ENCODE measurements around the gene MTARC1. TPM values are rescaled to one million over a fixed set of nuclear protein-coding genes. Genes with fewer than 3 reads are reported as not detected.

The MTARC1 gene
- polyA plus RNA-seq, 1 donor (not counting 4 experiments of a cell fraction or from before 2014, with no cell fraction given): 2.1 TPM

DNA sequence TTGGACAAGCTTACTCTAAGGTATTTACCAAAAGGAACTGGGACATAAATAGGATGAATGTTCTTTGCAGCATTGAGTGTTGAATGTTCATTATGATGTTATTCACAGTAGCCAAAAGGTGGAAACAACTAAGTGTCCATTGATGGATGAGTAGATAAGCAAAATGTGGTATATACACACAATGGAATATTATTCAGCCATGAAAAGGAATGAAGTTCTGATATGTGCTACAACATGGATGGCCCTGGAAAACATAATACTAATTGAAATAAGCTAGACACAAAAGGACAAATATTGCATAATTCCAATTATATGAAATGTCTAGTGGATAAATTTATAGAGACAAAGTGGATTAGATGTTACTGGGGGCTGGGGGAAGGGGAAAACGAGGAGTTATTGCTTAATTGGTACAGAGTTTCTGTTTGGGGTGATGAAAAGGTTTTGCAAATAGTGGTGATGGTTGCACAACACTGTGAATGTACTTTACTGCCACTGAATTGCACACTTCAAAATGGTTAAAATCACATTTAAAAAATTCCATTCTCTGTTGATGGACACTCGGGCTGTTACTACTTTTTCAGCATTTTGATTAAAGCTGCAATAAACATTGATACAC is 2.9 kb downstream of the MTARC1 start:
- H4K20me1 ChIP-seq (ENCODE audit: control insufficient read depth, extremely low read depth, insufficient read depth, low read length): no peaks in the 10 kb centered on the region
- H3K4me3 ChIP-seq (ENCODE audit: control insufficient read depth in 2 of 3, extremely low read depth in 1 of 3, insufficient read depth in 2 of 3, low read depth in 1 of 3, low read length in 3 of 3): no peak overlapping the region
- peaks cover 9% of the 10 kb centered on the region for H3K4me1 ChIP-seq (ENCODE audit: control insufficient read depth, extremely low read depth, insufficient read depth, low read length)
- dilution Hi-C loops (cut with MboI; ENCODE audit: extremely low pct_ligation_motif_present, low sequenced_read_pairs): no loop called here
- no peak overlapping the region for H3K4me2 ChIP-seq (ENCODE audit: control insufficient read depth, extremely low read depth, insufficient read depth, low read depth, low read length)
- no peaks in the 10 kb centered on the region for H3K79me2 ChIP-seq (ENCODE audit: control insufficient read depth, insufficient read depth, low read length)
- DNase-seq (ENCODE audit: low read depth, low spot score): no peak
- no peak overlapping the region for H2AFZ ChIP-seq (ENCODE audit: control insufficient read depth, low read length)
- H3K9me1 ChIP-seq (ENCODE audit: control insufficient read depth, extremely low read depth, insufficient read depth, low read length): no peaks in the 10 kb centered on the region
- no peak for TF ChIP-seq EZH2 (IDR thresholded peaks at IDR 0.05; ENCODE audit: low read length)
- TF ChIP-seq, protein P1, sequence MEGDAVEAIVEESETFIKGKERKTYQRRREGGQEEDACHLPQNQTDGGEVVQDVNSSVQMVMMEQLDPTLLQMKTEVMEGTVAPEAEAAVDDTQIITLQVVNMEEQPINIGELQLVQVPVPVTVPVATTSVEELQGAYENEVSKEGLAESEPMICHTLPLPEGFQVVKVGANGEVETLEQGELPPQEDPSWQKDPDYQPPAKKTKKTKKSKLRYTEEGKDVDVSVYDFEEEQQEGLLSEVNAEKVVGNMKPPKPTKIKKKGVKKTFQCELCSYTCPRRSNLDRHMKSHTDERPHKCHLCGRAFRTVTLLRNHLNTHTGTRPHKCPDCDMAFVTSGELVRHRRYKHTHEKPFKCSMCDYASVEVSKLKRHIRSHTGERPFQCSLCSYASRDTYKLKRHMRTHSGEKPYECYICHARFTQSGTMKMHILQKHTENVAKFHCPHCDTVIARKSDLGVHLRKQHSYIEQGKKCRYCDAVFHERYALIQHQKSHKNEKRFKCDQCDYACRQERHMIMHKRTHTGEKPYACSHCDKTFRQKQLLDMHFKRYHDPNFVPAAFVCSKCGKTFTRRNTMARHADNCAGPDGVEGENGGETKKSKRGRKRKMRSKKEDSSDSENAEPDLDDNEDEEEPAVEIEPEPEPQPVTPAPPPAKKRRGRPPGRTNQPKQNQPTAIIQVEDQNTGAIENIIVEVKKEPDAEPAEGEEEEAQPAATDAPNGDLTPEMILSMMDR (optimal IDR thresholded peaks at IDR 0.05 in 1 of 3, IDR thresholded peaks at IDR 0.05 in 1 of 3, conservative IDR thresholded peaks at IDR 0.05 in 1 of 3; ENCODE audit: extremely low read depth in 1 of 3, insufficient read depth in 2 of 3, low read length in 3 of 3): no peak
- no peaks in the 10 kb centered on the region for H3K9me3 ChIP-seq (ENCODE audit: control insufficient read depth, low read depth, low read length)
- no peaks in the 10 kb centered on the region for H3K36me3 ChIP-seq (ENCODE audit: control insufficient read depth in 2 of 2, extremely low read depth in 1 of 2, insufficient read depth in 2 of 2, low read length in 2 of 2)
- FAIRE-seq: no peak
- H3K27ac ChIP-seq (ENCODE audit: control insufficient read depth, insufficient read depth, low read length): no peak overlapping the region
- H3K9ac ChIP-seq (ENCODE audit: control insufficient read depth, extremely low read depth, insufficient read depth, low read length): no peak overlapping the region
- peaks cover 6% of the 10 kb centered on the region for H3K27me3 ChIP-seq (ENCODE audit: control insufficient read depth, extremely low read depth, insufficient read depth, low read length)

DNA sequence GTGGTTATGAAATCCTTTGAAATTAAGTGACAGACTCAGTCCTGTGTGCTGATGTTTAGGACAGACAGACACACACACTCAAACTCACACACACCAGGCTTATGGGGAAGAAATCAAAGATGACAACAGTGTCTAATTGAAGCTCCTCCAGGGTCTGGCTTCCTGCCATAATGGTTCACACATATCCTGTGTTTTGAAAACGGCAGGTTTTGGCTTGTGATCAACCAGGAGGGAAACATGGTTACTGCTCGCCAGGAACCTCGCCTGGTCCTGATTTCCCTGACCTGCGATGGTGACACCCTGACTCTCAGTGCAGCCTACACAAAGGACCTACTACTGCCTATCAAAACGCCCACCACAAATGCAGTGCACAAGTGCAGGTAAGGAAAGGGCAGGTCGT is 4.6 kb downstream of the MTARC1 start:
- Histone ChIP-seq H3K4me2 (ENCODE audit: control insufficient read depth, extremely low read depth, insufficient read depth, low read depth, low read length) (peak overlapping the region; percentile 52), H3K9me3 (ENCODE audit: control insufficient read depth, low read depth, low read length) (no peaks in the 10 kb centered on the region), H3K9ac (ENCODE audit: control insufficient read depth, extremely low read depth, insufficient read depth, low read length) (no peak overlapping the region), H3K9me1 (ENCODE audit: control insufficient read depth, extremely low read depth, insufficient read depth, low read length) (no peaks in the 10 kb centered on the region), H3K4me1 (ENCODE audit: control insufficient read depth, extremely low read depth, insufficient read depth, low read length) (peaks cover 9% of the 10 kb centered on the region), H3K27me3 (ENCODE audit: control insufficient read depth, extremely low read depth, insufficient read depth, low read length) (peaks cover under 1% of the 10 kb centered on the region), H3K4me3 (ENCODE audit: control insufficient read depth in 2 of 3, extremely low read depth in 1 of 3, insufficient read depth in 2 of 3, low read depth in 1 of 3, low read length in 3 of 3) (no peak overlapping the region), H3K79me2 (ENCODE audit: control insufficient read depth, insufficient read depth, low read length) (no peaks in the 10 kb centered on the region), H3K36me3 (ENCODE audit: control insufficient read depth in 2 of 2, extremely low read depth in 1 of 2, insufficient read depth in 2 of 2, low read length in 2 of 2) (no peaks in the 10 kb centered on the region), H2AFZ (ENCODE audit: control insufficient read depth, low read length) (no peak overlapping the region), H3K27ac (ENCODE audit: control insufficient read depth, insufficient read depth, low read length) (no peak overlapping the region), H4K20me1 (ENCODE audit: control insufficient read depth, extremely low read depth, insufficient read depth, low read length) (no peaks in the 10 kb centered on the region)
- dilution Hi-C loops (cut with MboI; ENCODE audit: extremely low pct_ligation_motif_present, low sequenced_read_pairs): no loop called here
- DNase-seq (ENCODE audit: low read depth, low spot score) (no peak), FAIRE-seq (peak; percentile 97)
- no peak for TF ChIP-seq EZH2 (IDR thresholded peaks at IDR 0.05; ENCODE audit: low read length)
- TF ChIP-seq, protein P1 (optimal IDR thresholded peaks at IDR 0.05 in 1 of 3, IDR thresholded peaks at IDR 0.05 in 1 of 3, conservative IDR thresholded peaks at IDR 0.05 in 1 of 3; ENCODE audit: extremely low read depth in 1 of 3, insufficient read depth in 2 of 3, low read length in 3 of 3): no peak

All from keratinocyte (primary cell).